HUES64 (cell line): ENCODE data around the gene VWDE. TPM values are rescaled to one million over a fixed set of nuclear protein-coding genes. Genes with fewer than 3 reads are reported as not detected.
"Not testable (repeated sequence)": the region's sequence is repeated elsewhere in the genome, so short reads cannot be mapped to it uniquely, and the experiment has no call there.

Experiments
- H3K27ac ChIP-seq: 2 replicates; pipeline ENCODE4 v1.7.0; 2013; ENCODE audit warnings: low read depth, low read length, inconsistent platforms
- H3K27me3 ChIP-seq: 2 replicates; pipeline ENCODE4 v1.6.1; 2013; ENCODE audit warnings: mild to moderate bottlenecking, low read length; ENCODE audit not compliant: insufficient read depth
- H3K36me3 ChIP-seq: 2 replicates; pipeline ENCODE4 v1.6.1; 2013; ENCODE audit warnings: mild to moderate bottlenecking, low read length; ENCODE audit not compliant: insufficient read depth
- H3K4me1 ChIP-seq: 2 replicates; pipeline ENCODE4 v1.6.1; 2013; ENCODE audit warnings: mild to moderate bottlenecking, low read length, moderate library complexity; ENCODE audit not compliant: insufficient read depth
- H3K4me3 ChIP-seq: 2 replicates; pipeline ENCODE4 v1.5.1; 2013; ENCODE audit warnings: mild to moderate bottlenecking, low read length, moderate library complexity
- H3K9ac ChIP-seq: 2 replicates; pipeline ENCODE4 v1.6.1; 2013; ENCODE audit warnings: mild to moderate bottlenecking, low read depth, low read length
- H3K9me3 ChIP-seq: 2 replicates; pipeline ENCODE4 v1.6.1; 2013; ENCODE audit warnings: low read depth, low read length; ENCODE audit not compliant: insufficient read depth
- WGBS: fragments of 150-250, 120-280 bp; methylation state at CpG from one replicate; pipeline ENCODE4 v1.1.7; 2013; ENCODE audit warnings: missing lambda C conversion rate; 5-methylcytosine and 5-hydroxymethylcytosine counted together
- polyA plus RNA-seq, 2 experiments: library from polyadenylated mRNA; stranded (reverse); fragments of 50-300 nt; gene quantifications; one replicate each; pipeline ENCODE4 v1.2.3, GENCODE V29; 2013

Gene VWDE
- 2.9 TPM for polyA plus RNA-seq (2013, experiment 1 of 2)
- polyA plus RNA-seq (2013, experiment 2 of 2), result 2.5 TPM

GRCh38 chr7:12403287-12404181 is at the start of gene VWDE:
Gene VWDE (minus strand): TSS chr7:12403865. CDS start chr7:12403716, 149 bp downstream.
- H3K4me3 ChIP-seq, result peak within 1 kb of the TSS; percentile 80
- WGBS, result under 1% methylated on average over 54 of the region's 54 CpGs
- H3K27me3 ChIP-seq, result peaks cover 8% of the 10 kb centered on the region; the same call in 1 of the 2 replicates

GRCh38 chr7:12453136-12453535 is 49.5 kb upstream of the VWDE start:
- H3K36me3 ChIP-seq, H3K27me3 ChIP-seq, H3K27ac ChIP-seq, H3K9ac ChIP-seq, H3K9me3 ChIP-seq, H3K4me3 ChIP-seq: not testable (repeated sequence)
- peaks cover 11% of the 10 kb centered on the region; the same call in 1 of the 2 replicates for H3K4me1 ChIP-seq
- WGBS, result no CpG with 5 or more reads among the region's 2 CpGs

More at GRCh38 chr7:12403287-12404181, at the start of gene VWDE:
- Histone ChIP-seq H3K9ac (peak within 1 kb of the TSS; percentile 78), H3K9me3 (peaks cover 3% of the 10 kb centered on the region), H3K4me1 (peaks cover 14% of the 10 kb centered on the region), H3K27ac (peak within 1 kb of the TSS; percentile 64; the same call in 1 of the 2 replicates), H3K36me3 (peaks cover 3% of the 10 kb centered on the region; the same call in 1 of the 2 replicates)

- no peak overlapping the region for H3K4me3 ChIP-seq
- H3K4me1 ChIP-seq, result peaks cover 11% of the 10 kb centered on the region; the same call in 1 of the 2 replicates
- H3K9me3 ChIP-seq, result no peaks in the 10 kb centered on the region
- 67% methylated on average over 2 of the region's 2 CpGs for WGBS
- H3K27ac ChIP-seq, result no peak overlapping the region; the same call in 1 of the 2 replicates
- H3K9ac ChIP-seq, result no peak overlapping the region
- H3K27me3 ChIP-seq, result no peaks in the 10 kb centered on the region
- no peaks in the 10 kb centered on the region for H3K36me3 ChIP-seq
Measured at GRCh38 chr7:12450615-12451014, 47.0 kb upstream of the VWDE start.

GRCh38 chr7:12444785-12445184 is 41.1 kb upstream of the VWDE start:
- H3K4me3 ChIP-seq, result no peak overlapping the region
- WGBS, result 93% methylated on average over 3 of the region's 3 CpGs
- no peaks in the 10 kb centered on the region for H3K4me1 ChIP-seq
- no peaks in the 10 kb centered on the region for H3K36me3 ChIP-seq
- H3K9me3 ChIP-seq, result no peaks in the 10 kb centered on the region
- H3K27me3 ChIP-seq, result no peaks in the 10 kb centered on the region
- H3K9ac ChIP-seq, result no peak overlapping the region
- H3K27ac ChIP-seq, result no peak overlapping the region

GRCh38 chr7:12440229-12440628 is 36.6 kb upstream of the VWDE start:
- Histone ChIP-seq H3K9ac (no peak overlapping the region), H3K4me1 (peaks cover 2% of the 10 kb centered on the region; the same call in 1 of the 2 replicates), H3K4me3 (no peak overlapping the region), H3K9me3 (no peaks in the 10 kb centered on the region), H3K27me3 (no peaks in the 10 kb centered on the region), H3K36me3 (no peaks in the 10 kb centered on the region), H3K27ac (no peak overlapping the region)
- 96% methylated on average over 5 of the region's 5 CpGs for WGBS

GRCh38 chr7:12436896-12437535 is 33.4 kb upstream of the VWDE start:
- Histone ChIP-seq H3K9me3 (no peaks in the 10 kb centered on the region), H3K9ac (no peak overlapping the region), H3K4me1 (peaks cover 17% of the 10 kb centered on the region), H3K27me3 (no peaks in the 10 kb centered on the region), H3K27ac (no peak overlapping the region), H3K36me3 (no peaks in the 10 kb centered on the region), H3K4me3 (no peak overlapping the region)
- WGBS, result 54% methylated on average over 7 of the region's 7 CpGs

GRCh38 chr7:12436126-12436525 is 32.5 kb upstream of the VWDE start:
- Histone ChIP-seq H3K9ac (no peak overlapping the region), H3K9me3 (no peaks in the 10 kb centered on the region), H3K4me1 (peaks cover 19% of the 10 kb centered on the region), H3K27ac (no peak overlapping the region), H3K36me3 (no peaks in the 10 kb centered on the region), H3K4me3 (no peak overlapping the region), H3K27me3 (no peaks in the 10 kb centered on the region)

GRCh38 chr7:12434012-12434642 is 30.5 kb upstream of the VWDE start:
- H3K27ac ChIP-seq, result no peak overlapping the region

GRCh38 chr7:12431886-12432556 is 28.4 kb upstream of the VWDE start:
- H3K27ac ChIP-seq, result peak overlapping the region; percentile 70; the same call in 1 of the 2 replicates
- H3K9me3 ChIP-seq, result peaks cover 2% of the 10 kb centered on the region; the same call in 1 of the 2 replicates
- no peaks in the 10 kb centered on the region for H3K36me3 ChIP-seq
- H3K27me3 ChIP-seq, result no peaks in the 10 kb centered on the region
- no peak overlapping the region for H3K4me3 ChIP-seq
- H3K9ac ChIP-seq, result no peak overlapping the region
- WGBS, result 77% methylated on average over 11 of the region's 11 CpGs
- peaks cover 16% of the 10 kb centered on the region for H3K4me1 ChIP-seq

More at GRCh38 chr7:12434012-12434642, 30.5 kb upstream of the VWDE start:
- H3K27me3 ChIP-seq, result no peaks in the 10 kb centered on the region
- no peaks in the 10 kb centered on the region for H3K36me3 ChIP-seq
- H3K4me1 ChIP-seq, result peaks cover 19% of the 10 kb centered on the region
- no peak overlapping the region for H3K4me3 ChIP-seq
- no peaks in the 10 kb centered on the region for H3K9me3 ChIP-seq
- no peak overlapping the region for H3K9ac ChIP-seq

- H3K4me3 ChIP-seq, result no peak overlapping the region
- peak overlapping the region; percentile 93 for H3K27ac ChIP-seq
- no peaks in the 10 kb centered on the region for H3K27me3 ChIP-seq
- WGBS, result no CpG with 5 or more reads among the region's 1 CpG
- no peaks in the 10 kb centered on the region for H3K36me3 ChIP-seq
- H3K9ac ChIP-seq, result peak overlapping the region; percentile 72; the same call in 1 of the 2 replicates
- H3K4me1 ChIP-seq, result peaks cover 38% of the 10 kb centered on the region
- H3K9me3 ChIP-seq, result peaks cover 12% of the 10 kb centered on the region; the same call in 1 of the 2 replicates
Measured at GRCh38 chr7:12425311-12425710, 21.6 kb upstream of the VWDE start.
